Neural progenitor cell (in vitro differentiated cells): ENCODE results near the gene GVQW3.

Experiments
- CTCF ChIP-seq: fragments of 200-600 bp; sonication (generic); IDR thresholded peaks from 2 replicates; pipeline ENCODE4 v1.5.1; 2017; ENCODE audit warnings: antibody characterized with exemption, mild to moderate bottlenecking
- EZH2 ChIP-seq: fragments of 200-600 bp; sonication (generic); IDR thresholded peaks from 2 replicates; pipeline ENCODE4 v1.6.1; 2017; ENCODE audit warnings: antibody characterized with exemption, mild to moderate bottlenecking, moderate library complexity
- EZH2phosphoT487 ChIP-seq: fragments of 200-600 bp; sonication (generic); IDR thresholded peaks from 2 replicates; pipeline ENCODE4 v1.6.1; 2017; ENCODE audit warnings: antibody characterized with exemption

- TF ChIP-seq EZH2phosphoT487: no peak
- TF ChIP-seq CTCF: no peak
- no peak for TF ChIP-seq EZH2
Measured at GRCh38 chr11:76365038-76365679, 16.0 kb upstream of the GVQW3 start.
